Endometrial microvascular endothelial cells (primary cell): ENCODE results near the gene SEPSECS. TPM values are rescaled to one million over a fixed set of nuclear protein-coding genes. Genes with fewer than 3 reads are reported as not detected.

Experiments used
- total RNA-seq: library from RNA; depleted of rRNA; stranded (reverse); fragments of >200 nt; gene quantifications from one replicate; pipeline ENCODE4 v1.2.3, GENCODE V29; 2015; ENCODE audit errors: inconsistent ontology term

Gene SEPSECS
- total RNA-seq, 1 donor from 2014 or later, result 3.5 TPM

Other genes starting within 250 kb of the SEPSECS start
- gene CCDC149, start 247.4 kb downstream of the SEPSECS start, total RNA-seq, result 2.5 TPM
- not detected for gene LGI2, start 129.5 kb downstream of the SEPSECS start, total RNA-seq
- 31.2 TPM for gene PI4K2B, start 73.6 kb upstream of the SEPSECS start, total RNA-seq
- 9.2 TPM for gene ZCCHC4, start 152.3 kb upstream of the SEPSECS start, total RNA-seq
- gene ANAPC4, start 216.8 kb upstream of the SEPSECS start, total RNA-seq, result 33.5 TPM